ENCODE data around the gene ANO7.

The ANO7 gene

GRCh38 chr2:241163601-241164118, 24.8 kb upstream of the ANO7 start:
- no peak for DNase-seq (ENCODE audit: low read depth in 2 of 2)
- TF ChIP-seq CTCF (IDR thresholded peaks at IDR 0.05; ENCODE audit: low read depth, low read length): no peak
- no peak overlapping the region for H3K4me3 ChIP-seq (replicated peaks in 1 of 2; ENCODE audit: low read depth in 2 of 2, low read length in 2 of 2)

GRCh38 chr2:241168366-241168765, 20.1 kb upstream of the ANO7 start:
- no peak for TF ChIP-seq CTCF (IDR thresholded peaks at IDR 0.05; ENCODE audit: low read depth, low read length)
- H3K4me3 ChIP-seq (replicated peaks in 1 of 2; ENCODE audit: low read depth in 2 of 2, low read length in 2 of 2): no peak overlapping the region
- no peak for DNase-seq (ENCODE audit: low read depth in 2 of 2)

- DNase-seq (ENCODE audit: low read depth in 2 of 2): no peak
- no peak overlapping the region for H3K4me3 ChIP-seq (replicated peaks in 1 of 2; ENCODE audit: low read depth in 2 of 2, low read length in 2 of 2)
- TF ChIP-seq CTCF (IDR thresholded peaks at IDR 0.05; ENCODE audit: low read depth, low read length): no peak
Measured at GRCh38 chr2:241173557-241173956, 14.9 kb upstream of the ANO7 start.

GRCh38 chr2:241177526-241178334, 10.7 kb upstream of the ANO7 start:
- H3K4me3 ChIP-seq (replicated peaks in 1 of 2; ENCODE audit: low read depth in 2 of 2, low read length in 2 of 2): no peak overlapping the region
- DNase-seq (ENCODE audit: low read depth in 2 of 2): no peak
- TF ChIP-seq CTCF (IDR thresholded peaks at IDR 0.05; ENCODE audit: low read depth, low read length): no peak

GRCh38 chr2:241178961-241179360, 9.5 kb upstream of the ANO7 start:
- TF ChIP-seq CTCF (IDR thresholded peaks at IDR 0.05; ENCODE audit: low read depth, low read length): no peak
- DNase-seq (ENCODE audit: low read depth in 2 of 2): peak in 1 of 2 donors; percentile 14

GRCh38 chr2:241179899-241180298, 8.6 kb upstream of the ANO7 start:
- no peak overlapping the region for H3K4me3 ChIP-seq (replicated peaks in 1 of 2; ENCODE audit: low read depth in 2 of 2, low read length in 2 of 2)
- no peak for TF ChIP-seq CTCF (IDR thresholded peaks at IDR 0.05; ENCODE audit: low read depth, low read length)
- DNase-seq (ENCODE audit: low read depth in 2 of 2): peak; percentile 13 to 31

More at GRCh38 chr2:241178961-241179360, 9.5 kb upstream of the ANO7 start:
- no peak overlapping the region for H3K4me3 ChIP-seq (replicated peaks in 1 of 2; ENCODE audit: low read depth in 2 of 2, low read length in 2 of 2)
